Measurements from ENCODE around the gene RNF113B.

GRCh38 chr13:98162935-98163334 lies 14.1 kb downstream of the RNF113B start:
- no peak for TF ChIP-seq CTCF (IDR thresholded peaks at IDR 0.05)
- TF ChIP-seq POLR2A (IDR thresholded peaks at IDR 0.05), result no peak
- TF ChIP-seq POLR2AphosphoS5 (IDR thresholded peaks at IDR 0.05), result no peak

Data from sigmoid colon (tissue), 4 donors.